CD4-positive, alpha-beta T cell treated with Interleukin-6 at 100 ng/mL for 8 hours (primary cell): ENCODE data around the gene HYDIN.
A peak's percentile ranks its signal among the peaks of the same experiment; 100 is the strongest.
"Not testable (repeated sequence)": the region's sequence is repeated elsewhere in the genome, so short reads cannot be mapped to it uniquely, and the experiment has no call there.

Experiments used
- DNase-seq: peaks from one replicate; pipeline ENCODE4 v3.0.0-alpha.2; 2020; ENCODE audit warnings: mixed read lengths, low spot score

HYDIN gene

DNA sequence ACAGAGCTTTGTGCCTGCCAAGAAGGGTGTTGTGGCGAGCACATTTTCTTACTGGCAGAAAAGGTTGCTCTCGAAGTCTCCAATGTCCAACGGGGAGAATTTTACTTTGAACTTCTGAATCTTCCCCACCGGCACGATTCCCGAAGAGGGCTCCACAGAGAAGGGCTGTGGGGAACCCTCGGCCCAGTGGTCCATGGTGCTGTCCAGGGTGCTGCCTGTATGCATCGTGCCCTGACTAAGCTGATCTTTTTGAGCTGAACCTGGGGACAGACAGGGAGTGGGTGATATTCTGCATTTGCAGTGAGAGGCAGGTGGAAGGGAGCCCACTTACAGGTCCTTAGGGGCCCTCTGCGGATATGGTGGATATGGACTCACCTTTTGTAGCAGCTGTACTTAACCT, 368.5 kb downstream of the HYDIN start:
- DNase-seq, result not testable (repeated sequence)

DNA sequence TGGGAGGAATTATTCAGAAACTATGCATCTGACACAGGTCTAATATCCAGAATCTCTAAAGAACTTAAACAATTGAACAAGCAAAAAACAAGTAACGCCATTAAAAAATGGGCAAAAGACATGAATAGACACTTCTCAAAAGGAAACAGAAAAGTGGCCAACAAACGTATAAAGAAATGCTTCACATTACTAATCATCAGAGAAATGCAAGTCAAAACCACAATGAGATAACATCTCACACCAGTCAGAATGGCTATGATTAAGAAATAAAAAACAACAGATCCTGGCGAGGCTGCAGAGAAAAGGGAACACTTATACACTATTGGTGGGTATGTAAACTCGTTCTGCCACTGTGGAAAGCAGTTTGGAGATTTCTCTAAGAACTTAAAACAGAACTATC, 379.2 kb downstream of the HYDIN start:
- DNase-seq, result not testable (repeated sequence)

DNA sequence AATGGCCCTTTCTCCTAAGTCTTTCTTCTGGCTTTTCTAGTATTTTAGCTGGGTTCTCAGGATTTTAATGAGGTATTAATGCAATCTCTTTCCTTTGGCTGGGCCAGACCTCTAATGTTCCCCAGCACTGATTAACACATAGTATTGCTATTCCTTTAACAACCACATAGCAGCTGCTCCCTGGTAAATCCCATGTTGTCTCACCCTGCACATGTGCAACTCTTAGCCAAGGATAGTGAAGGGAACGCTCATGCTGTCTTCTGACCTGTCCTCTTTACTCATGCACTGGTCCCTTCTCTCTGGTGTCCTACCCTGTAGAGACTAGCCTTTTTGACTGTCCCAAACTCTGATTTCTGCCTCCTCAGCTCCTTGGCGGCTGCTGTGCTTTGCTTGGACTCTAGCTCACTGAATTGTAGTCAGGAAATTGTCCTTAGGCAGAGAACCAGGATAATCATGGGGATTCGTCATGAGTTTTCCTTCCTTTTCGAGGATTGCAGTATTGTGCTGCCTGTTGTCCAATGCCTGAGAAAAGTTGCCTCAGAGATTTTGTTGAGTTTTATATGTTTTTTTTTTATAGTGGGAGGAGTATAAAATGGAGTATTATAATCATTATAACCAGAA, 406.9 kb downstream of the HYDIN start:
- not testable (repeated sequence) for DNase-seq

DNA sequence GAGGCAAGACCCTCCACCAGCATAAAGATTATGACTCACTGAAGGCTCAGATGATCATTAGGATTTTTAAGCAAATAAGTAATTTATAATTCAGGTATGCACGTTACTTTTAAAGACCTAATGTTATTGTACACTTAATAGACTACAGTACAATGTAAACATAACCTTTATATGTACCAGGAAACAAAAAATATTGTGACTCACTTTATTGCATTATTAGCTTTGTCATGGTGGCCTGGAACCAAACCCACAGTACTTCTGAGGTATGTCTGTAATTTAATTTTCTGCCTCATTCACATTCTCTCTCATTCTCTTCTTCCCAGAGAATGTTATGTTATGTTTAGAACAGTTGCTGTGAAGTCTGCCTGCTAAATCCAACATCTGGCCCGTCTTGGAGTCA, 407.8 kb downstream of the HYDIN start:
- DNase-seq, result not testable (repeated sequence)

DNA sequence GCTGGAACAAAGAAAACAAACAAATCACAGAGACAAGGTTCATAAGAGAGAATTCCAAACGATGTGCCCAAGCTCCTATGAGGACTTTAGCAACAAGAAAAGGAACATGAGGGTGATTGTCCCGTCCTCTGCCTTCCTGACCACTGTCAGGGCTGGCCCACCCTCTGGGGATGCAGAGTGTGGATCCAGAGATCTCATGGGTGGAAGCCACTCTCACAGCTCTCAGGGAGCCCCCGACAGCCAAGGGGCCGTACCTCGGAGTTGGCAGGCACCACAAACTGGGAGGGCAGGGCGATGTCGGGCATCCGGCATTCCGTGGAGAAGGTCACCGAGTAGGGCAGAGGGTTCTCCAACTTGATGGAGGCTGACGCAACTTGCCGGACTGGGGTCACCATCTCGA, 412.4 kb downstream of the HYDIN start:
- DNase-seq, result not testable (repeated sequence)

DNA sequence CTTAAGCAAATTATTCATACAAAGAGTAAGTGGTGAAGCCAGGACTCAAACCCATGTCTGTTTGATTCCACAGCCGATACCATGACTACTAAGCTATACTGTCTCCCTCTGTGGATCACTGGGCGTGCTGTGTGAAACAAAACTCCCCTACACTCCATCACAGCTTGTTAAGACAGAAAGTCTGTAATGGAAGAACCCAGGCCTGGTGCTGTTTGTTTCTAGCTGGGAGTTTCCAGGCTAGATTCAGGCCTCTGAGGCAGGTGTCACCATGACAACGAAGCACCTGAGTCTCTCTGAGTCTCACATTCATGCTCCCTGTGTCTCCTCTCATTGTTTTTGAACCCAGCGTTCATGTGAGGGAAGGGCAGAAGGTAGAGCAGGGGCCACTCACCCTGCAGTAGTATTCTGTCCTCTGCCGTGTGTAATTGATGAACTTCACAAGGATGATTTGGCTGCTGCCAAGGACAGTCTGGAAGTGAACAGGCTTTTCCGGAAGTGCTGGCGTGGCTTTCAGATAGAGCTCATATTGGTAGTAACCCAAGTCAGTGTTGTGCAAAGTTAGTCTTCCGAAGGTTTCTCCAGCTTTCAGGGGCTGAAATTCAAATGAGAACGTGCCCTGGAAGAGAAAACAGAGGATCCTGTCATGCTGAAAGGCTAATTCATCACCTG, 421.0 kb downstream of the HYDIN start:
- no peak for DNase-seq

DNA sequence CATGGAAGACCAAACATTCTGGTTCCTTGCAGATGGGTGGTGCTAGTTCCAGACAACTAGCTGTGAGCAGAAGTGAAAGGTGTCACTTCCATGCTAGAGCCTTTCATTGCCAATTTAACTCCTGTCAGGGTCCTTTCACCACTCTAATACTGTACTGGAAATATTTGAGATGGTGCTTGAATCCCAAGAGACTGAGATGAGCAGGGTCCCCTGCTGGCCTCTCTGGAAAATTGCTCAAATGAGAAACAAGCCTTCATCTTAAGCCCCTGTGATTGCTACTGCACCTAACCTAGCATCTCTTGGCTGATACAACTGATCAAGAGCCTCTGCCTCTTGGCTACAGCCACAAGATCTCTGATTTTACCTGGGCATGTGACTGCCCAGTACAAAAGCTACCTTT, 422.2 kb downstream of the HYDIN start:
- no peak for DNase-seq

DNA sequence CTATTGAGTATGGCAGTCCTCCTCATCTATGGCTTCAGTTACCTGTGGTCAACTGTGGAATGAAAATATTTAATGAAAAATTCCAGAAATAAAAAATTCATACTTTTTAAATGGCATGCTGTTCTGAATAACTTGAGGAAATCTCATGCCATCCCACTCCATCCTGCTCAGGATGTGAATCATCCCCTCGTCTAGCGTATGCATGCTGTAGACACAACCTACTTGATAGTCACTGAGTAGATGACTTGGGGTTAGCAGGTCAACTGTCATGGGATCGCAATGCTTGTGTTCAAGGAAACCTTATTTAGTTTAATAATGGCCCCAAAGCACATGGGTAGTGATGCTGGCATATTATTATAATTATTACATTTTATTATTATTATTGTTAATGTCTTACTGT, 424.7 kb downstream of the HYDIN start:
- DNase-seq, result no peak

DNA sequence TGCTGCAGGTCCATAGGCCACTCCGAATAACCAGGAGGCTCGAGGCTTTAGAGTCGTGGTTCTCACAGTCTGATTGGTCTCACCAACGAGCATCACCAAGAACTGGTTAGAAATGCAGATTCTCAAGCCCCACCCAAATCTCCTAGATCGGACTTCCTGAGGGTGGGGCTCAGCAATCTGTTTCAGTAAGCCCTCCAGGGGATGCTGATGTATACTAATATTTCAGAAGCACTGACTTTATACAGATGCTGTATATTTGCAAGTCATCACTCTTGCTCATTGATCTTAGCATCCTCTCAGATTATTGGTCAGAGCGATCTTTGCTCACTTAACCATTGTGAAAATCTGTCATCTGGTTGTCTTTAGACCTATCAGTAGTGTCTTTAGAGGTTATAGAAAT, 425.1 kb downstream of the HYDIN start:
- no peak for DNase-seq

DNA sequence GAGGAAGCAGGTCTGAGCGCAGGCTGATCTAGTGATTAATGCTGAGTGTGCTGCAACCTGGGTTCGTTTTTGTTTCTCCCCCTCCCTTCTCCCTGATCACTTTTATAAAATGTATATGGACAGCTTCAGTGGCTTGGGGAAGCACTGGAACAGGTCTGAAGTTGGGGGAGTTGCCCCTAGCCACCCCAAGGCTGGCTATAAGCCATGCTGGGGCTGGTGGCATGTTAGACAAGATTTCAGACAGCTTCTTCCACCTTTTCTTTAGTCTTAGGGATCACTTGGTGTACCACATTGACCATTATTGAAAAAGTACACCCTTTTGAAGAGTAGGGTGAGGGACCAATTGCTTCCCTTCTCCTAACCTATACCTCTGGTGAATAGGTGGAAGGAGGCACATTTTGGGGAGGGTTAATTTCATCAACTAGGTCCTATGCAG, 425.8 kb downstream of the HYDIN start:
- no peak for DNase-seq

DNA sequence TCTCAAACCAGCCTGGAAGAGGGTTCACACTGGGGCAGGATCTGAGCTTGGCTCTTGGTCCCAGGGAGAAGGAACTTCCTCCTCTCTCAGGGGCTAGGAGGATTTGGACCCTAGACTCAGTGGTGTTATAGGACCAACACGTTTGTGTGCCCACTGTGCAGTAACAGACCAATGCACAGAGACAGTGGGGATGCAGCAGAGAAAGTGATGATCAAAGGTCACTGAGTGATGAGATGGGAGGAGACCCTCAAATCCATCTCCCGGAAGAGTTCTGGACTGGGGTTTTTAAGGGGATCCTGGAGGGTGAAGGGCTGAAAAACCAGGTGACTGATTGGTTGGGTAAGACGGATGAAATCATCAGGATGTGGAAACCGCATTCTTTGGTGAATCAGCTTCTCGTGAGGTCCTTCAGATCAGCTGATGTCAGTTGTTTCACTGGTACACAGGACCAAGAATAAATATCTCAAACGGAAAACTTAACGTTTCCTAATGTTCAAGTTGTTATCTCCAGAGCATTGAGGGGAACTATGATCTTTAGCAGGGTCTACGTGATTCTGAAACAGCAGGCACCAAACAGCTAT, 426.3 kb downstream of the HYDIN start:
- DNase-seq, result no peak

DNA sequence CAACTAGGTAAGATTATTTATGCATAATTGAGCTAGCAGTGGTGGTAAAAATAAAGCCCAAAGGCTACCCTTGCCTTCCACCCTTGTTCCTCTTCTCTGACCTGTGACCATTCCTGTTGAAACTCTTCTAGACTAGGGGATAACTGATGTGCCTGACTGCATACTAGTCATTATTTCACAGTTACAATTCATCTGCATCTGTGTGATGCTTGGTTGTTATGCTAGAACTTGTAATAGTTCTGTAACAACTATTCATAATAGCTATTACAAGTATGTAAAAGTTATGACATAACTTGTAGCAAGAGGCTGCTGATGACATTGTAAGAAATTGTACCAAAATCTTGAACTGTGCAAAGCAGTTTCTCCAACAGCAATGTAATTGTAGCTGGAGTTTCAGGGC, 427.2 kb downstream of the HYDIN start:
- DNase-seq, result no peak

DNA sequence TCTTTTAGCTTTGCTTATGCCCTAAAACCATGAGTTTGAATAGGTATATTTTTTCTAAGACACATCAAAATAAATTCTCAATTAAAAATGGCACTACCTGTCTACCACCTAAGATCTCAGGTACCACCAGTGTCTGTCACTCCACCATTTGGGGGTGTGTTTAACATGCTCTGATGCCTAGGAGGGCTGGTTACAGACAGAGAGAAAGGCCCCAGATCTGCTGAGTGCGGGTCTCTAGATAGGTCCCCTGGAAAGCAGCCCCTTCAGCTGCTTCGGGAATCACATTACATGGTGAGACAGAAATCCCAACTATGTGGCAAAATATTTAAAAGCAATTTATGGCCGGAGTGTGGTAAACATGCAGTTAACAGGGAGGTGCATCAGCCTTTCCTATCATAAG, 428.9 kb downstream of the HYDIN start:
- DNase-seq, result no peak

DNA sequence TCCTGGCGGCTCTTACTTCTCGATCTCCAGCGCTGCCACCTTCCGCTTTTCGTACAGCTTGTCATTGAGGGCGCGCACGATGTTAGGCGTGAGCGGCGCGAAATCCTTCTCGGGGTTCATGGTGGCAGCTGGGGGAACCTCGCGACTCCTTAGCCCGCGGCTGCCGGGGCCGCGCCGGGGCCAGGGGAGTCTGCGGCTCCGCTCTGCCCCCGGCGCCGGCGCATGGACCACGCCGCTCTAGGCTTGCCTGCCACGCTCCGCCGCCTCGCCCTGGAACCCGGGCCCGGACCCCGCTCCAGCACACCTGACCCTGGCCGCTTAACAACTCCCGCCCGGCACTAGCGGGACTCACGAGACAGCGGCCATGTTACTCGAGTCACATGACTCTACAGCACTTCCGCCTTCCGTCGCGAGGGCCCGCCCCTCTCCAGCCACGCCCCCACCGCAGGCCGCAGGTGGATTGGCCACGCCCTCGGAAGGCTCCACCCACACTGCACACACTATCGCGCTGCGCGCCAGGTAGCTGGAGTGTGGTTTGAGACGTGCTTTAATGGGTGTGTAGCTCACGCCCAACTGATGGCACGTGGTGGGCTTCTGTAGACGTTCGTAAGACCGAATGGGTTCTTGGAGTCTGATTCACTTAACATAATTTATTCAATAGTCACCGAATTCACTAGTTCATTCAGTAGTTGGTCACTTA, 429.6 kb downstream of the HYDIN start, which contains the start of gene VAC14:
VAC14 (minus strand) TSS at position 378 of the 700 bp plus-strand sequence; CDS start at position 120, 258 bp downstream.
- peak; percentile 95 for DNase-seq

DNA sequence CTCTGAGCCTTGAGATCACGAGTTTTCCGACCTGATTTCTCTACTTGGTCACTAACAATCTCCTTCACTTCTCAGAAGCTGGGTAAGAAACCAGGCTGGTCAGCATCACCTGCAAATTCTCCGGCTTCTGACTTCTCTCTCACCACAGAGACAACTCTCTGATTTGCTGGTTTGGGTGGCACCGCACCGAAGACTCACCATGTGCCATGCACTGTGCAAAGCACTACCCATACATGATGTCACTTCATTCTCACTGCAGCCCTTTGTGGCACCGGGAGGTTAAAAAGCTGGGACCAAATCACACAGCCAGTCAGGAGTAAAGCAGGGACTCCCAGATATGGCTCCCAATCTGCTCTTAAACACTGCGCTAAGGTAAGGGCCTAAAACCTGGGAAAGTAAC, 430.2 kb downstream of the HYDIN start:
- DNase-seq, result no peak

DNA sequence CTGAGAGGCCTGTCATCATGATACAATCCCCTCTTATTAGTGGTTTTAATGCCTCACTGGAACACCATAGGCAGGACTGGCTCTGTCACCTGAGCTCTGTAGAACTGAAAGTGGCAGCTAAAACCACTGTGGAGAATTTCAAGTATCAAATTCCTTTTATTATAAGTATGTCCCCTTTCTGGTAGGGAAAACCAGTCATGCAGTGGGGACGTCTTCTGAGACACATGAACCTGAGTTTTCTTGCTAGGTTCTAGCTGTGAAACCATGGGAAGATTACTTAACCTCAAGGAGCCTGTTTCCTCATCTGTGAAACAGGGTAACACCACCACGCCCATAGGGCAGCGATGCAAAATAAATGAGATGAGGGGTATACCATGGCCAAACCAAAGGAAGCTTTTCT, 434.2 kb downstream of the HYDIN start:
- no peak for DNase-seq

DNA sequence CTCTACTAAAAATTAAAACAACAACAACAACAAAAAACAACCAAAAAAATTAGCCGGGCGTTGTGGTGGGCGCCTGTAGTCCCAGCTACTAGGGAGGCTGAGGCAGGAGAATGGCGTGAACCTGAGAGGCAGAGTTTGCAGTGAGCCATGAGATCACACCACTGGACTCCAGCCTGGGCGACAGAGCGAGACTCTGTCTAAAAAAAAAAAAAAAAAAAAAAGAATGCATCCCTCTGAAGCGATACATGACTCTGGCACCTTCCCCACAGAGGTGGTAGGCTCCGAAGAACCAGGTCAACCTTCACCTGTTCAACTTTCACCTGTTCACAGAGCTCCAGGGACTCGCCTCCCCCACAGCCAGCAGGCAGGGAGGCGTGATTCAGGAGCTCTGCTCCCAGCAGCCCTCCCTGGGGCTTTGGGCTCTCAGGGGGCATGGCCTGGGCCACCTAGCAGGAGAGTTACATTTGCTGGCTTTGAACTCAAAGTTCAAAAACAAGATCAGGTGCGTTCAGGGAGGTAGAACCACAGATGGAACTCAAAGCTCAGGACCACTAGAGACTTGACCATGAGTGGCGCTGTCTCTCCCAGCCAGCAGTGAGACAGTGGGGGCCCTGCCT, 435.1 kb downstream of the HYDIN start:
- no peak for DNase-seq

DNA sequence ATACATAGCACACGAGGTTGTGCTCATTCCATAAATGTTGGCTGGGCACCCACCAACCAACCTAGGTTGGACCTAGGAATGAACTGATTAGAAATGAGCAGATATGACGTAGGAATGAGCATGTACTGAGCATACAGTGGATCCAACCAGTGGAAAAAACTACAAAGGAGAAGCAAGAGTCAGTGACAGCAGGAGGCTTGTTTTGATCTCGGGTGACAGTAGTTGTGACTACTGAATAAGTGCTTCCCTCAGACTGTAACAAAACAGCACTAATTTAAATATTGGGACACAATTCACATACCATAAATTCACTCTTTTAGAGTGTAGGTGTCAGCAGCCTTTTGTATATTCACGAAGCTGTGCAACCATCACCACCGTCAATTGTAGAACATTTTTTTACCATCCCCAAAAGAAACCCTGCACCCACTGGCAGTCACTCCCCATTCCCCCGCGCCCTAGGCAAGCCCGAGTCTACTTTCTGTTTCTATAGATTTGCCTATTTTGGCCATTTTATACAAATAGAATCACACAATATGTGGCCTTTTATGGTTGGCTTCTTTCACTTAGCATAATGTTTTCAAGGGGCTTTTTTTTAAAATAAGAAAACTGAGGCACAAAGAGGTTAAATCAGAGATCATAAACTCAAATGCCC, 436.5 kb downstream of the HYDIN start:
- no peak for DNase-seq

DNA sequence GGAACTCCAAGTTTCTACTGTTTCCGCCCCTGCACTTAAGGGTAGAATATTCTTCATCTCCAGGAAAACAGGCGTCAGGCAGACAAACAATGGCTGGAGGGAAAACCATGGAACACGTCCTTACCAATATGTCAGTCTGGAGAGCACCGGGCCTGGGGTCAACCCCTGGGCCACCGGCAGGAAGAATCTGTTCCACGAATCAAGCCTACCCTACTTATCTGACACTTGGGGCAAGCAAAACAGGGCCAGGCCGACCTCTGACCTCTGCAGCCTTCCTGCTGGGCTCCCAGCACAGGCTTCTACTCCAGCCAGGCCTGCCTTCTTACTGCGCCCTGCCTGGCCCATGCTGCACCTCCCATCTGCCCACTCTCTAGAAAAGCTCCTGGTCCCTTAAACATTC, 439.7 kb downstream of the HYDIN start:
- DNase-seq, result no peak

DNA sequence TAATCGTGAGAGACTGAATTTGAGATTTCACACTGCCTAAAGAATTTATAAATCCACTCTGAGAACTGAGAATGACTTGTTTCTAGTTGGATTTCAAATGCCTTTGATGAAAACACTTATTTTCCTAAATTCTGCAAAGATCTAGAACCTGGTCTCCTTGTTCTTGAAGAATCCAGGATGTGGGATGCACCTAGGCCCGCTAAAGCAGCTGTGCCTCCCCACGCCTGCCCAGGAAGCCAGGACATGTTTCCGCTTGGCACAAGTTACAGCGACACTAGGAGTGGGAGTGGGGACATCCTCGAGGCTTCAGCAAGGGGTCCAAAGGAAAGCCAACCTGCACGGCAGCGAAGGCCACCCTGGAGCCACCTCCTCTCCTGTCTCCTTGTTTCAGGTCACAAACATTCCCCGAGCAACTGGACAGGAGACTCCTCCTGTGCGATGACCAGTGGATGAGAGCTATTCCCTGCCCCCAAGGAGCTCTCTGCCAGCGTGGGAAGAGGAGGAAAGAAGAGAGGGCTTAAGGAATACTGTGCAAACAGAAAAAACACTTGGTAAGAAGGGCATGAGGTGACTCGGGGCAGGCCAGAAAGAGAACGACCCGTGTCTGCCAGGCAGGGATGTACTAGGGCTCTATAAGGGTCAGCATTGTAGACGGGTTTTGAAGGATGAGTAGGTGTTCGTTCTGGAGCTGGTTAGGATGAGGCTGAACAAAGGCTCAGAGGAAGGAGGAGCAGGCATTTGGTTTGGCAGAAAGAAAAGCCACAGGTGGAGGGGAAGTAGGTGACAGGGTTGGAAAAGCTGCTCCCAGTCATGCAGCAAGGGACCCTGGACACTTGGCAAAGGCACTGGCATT, 440.7 kb downstream of the HYDIN start:
- DNase-seq, result no peak
